ENCODE measurements around the gene C1QTNF7.

Gene C1QTNF7

DNA sequence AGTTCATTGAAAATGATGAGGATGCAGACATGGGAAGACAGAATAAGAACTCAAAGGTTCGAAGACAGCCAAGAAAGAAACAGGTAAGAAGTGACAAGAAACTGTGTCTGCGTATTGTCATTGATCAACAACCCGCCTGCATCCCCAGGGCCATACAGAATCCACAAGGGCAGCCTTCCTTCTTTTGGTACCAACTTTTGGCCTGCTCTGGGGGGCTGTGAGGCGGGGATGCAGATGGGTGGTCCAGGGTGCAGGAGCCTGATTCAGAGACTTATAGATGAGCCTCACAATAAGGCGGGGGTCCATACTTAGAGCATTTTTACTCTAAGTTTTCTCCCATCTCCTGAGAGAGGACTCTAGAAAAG lies 50.9 kb downstream of the C1QTNF7 start:
- TF ChIP-seq, protein P1, sequence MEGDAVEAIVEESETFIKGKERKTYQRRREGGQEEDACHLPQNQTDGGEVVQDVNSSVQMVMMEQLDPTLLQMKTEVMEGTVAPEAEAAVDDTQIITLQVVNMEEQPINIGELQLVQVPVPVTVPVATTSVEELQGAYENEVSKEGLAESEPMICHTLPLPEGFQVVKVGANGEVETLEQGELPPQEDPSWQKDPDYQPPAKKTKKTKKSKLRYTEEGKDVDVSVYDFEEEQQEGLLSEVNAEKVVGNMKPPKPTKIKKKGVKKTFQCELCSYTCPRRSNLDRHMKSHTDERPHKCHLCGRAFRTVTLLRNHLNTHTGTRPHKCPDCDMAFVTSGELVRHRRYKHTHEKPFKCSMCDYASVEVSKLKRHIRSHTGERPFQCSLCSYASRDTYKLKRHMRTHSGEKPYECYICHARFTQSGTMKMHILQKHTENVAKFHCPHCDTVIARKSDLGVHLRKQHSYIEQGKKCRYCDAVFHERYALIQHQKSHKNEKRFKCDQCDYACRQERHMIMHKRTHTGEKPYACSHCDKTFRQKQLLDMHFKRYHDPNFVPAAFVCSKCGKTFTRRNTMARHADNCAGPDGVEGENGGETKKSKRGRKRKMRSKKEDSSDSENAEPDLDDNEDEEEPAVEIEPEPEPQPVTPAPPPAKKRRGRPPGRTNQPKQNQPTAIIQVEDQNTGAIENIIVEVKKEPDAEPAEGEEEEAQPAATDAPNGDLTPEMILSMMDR (IDR thresholded peaks at IDR 0.05; ENCODE audit: borderline replicate concordance, extremely low read depth, low read length, poor library complexity, severe bottlenecking) = no peak
- no peak for TF ChIP-seq EZH2 (IDR thresholded peaks at IDR 0.05; ENCODE audit: borderline replicate concordance, low read depth, low read length, severe bottlenecking)
- Histone ChIP-seq H3K27me3 (ENCODE audit: insufficient read depth, low read length, poor library complexity) (no peaks in the 10 kb centered on the region), H4K20me1 (ENCODE audit: insufficient read depth, low read length) (no peaks in the 10 kb centered on the region), H2AFZ (ENCODE audit: low read depth, low read length) (no peak overlapping the region), H3K36me3 (ENCODE audit: insufficient read depth, low read length) (no peaks in the 10 kb centered on the region), H3K79me2 (ENCODE audit: insufficient read depth, low read length) (no peaks in the 10 kb centered on the region), H3K4me3 (ENCODE audit: low read depth in 1 of 2, low read length in 2 of 2) (no peak overlapping the region), H3K4me1 (ENCODE audit: insufficient read depth, low read length) (no peaks in the 10 kb centered on the region), H3K9ac (ENCODE audit: low read depth, low read length) (no peak overlapping the region), H3K4me2 (ENCODE audit: insufficient read depth, low read length) (no peak overlapping the region), H3K9me3 (ENCODE audit: insufficient read depth, low read length, severe bottlenecking) (no peaks in the 10 kb centered on the region), H3K27ac (ENCODE audit: low read length) (no peak overlapping the region)
- ATAC-seq (ENCODE audit: insufficient read depth, low read depth) (no peak), DNase-seq (no peak)

DNA sequence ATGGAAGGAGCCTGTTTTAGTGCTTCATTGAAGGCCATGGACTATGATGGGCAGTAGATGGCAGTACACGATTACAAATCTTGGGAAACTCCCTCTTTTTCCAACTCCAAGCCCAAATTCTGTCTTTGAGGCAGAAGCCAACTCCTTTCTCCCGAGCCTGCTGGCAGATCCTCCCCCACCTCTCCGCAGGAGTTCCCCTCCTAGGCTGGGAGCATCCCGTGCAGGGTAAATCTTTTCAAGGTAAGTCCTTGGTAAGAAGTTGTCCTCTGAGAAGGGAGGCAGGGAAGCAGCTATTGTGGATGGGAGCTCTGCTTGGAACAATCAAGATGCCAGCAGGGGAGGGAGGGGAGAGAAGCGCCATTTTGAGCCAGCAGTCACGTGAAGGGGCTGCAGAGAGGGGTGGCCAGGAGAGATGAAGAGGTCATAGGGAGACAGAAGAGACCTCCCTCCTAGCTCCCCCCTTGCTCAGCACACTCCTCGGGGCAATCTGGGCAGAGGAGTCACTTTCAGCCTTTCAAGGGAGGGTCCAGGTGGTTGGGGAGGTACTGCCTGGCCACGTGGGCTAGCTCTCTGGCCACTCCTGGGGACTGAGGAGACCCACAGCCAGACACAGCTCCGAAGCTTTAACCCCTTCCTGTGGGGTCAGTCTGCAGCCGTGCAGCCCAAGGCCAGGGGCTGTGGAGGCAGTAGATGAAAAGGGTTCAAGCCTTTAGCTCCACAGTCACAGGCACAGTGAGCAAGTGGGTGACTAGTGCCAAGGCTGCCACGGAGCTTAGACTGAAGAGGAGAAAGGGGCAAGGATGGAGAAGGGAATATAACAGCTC lies 51.5 kb downstream of the C1QTNF7 start:
- Histone ChIP-seq H3K27me3 (ENCODE audit: insufficient read depth, low read length, poor library complexity) (no peaks in the 10 kb centered on the region), H3K9ac (ENCODE audit: low read depth, low read length) (no peak overlapping the region), H4K20me1 (ENCODE audit: insufficient read depth, low read length) (no peaks in the 10 kb centered on the region), H2AFZ (ENCODE audit: low read depth, low read length) (no peak overlapping the region), H3K79me2 (ENCODE audit: insufficient read depth, low read length) (no peaks in the 10 kb centered on the region), H3K4me3 (ENCODE audit: low read depth in 1 of 2, low read length in 2 of 2) (no peak overlapping the region), H3K27ac (ENCODE audit: low read length) (no peak overlapping the region), H3K36me3 (ENCODE audit: insufficient read depth, low read length) (no peaks in the 10 kb centered on the region), H3K4me1 (ENCODE audit: insufficient read depth, low read length) (no peaks in the 10 kb centered on the region), H3K4me2 (ENCODE audit: insufficient read depth, low read length) (no peak overlapping the region), H3K9me3 (ENCODE audit: insufficient read depth, low read length, severe bottlenecking) (no peaks in the 10 kb centered on the region)
- DNase-seq (peak; percentile 35), ATAC-seq (ENCODE audit: insufficient read depth, low read depth) (peak; percentile 80; the same call in 2 of the 3 replicates)
- no peak for TF ChIP-seq EZH2 (IDR thresholded peaks at IDR 0.05; ENCODE audit: borderline replicate concordance, low read depth, low read length, severe bottlenecking)
- TF ChIP-seq, protein P1 (IDR thresholded peaks at IDR 0.05; ENCODE audit: borderline replicate concordance, extremely low read depth, low read length, poor library complexity, severe bottlenecking) = peak; percentile 82

DNA sequence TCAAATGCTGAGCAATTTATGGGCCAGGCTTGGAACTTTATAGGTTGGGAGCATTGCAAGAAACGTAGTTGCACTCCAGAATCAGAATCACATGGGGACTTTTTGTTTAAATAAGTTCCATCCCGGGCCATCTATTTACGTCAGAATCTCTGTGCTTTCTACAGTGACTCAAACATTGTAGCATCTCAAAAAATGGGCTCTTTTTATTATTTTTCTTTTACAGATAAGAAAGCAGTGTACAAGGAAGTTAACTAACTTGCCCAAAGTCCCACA lies 52.0 kb downstream of the C1QTNF7 start:
- Histone ChIP-seq H3K27ac (ENCODE audit: low read length) (no peak overlapping the region), H3K4me1 (ENCODE audit: insufficient read depth, low read length) (no peaks in the 10 kb centered on the region), H3K27me3 (ENCODE audit: insufficient read depth, low read length, poor library complexity) (no peaks in the 10 kb centered on the region), H3K4me3 (ENCODE audit: low read depth in 1 of 2, low read length in 2 of 2) (no peak overlapping the region), H3K4me2 (ENCODE audit: insufficient read depth, low read length) (no peak overlapping the region), H3K79me2 (ENCODE audit: insufficient read depth, low read length) (no peaks in the 10 kb centered on the region), H3K36me3 (ENCODE audit: insufficient read depth, low read length) (no peaks in the 10 kb centered on the region), H4K20me1 (ENCODE audit: insufficient read depth, low read length) (no peaks in the 10 kb centered on the region), H3K9me3 (ENCODE audit: insufficient read depth, low read length, severe bottlenecking) (no peaks in the 10 kb centered on the region), H2AFZ (ENCODE audit: low read depth, low read length) (no peak overlapping the region), H3K9ac (ENCODE audit: low read depth, low read length) (no peak overlapping the region)
- no peak for ATAC-seq (ENCODE audit: insufficient read depth, low read depth)
- DNase-seq = no peak
- TF ChIP-seq, protein P1 (IDR thresholded peaks at IDR 0.05; ENCODE audit: borderline replicate concordance, extremely low read depth, low read length, poor library complexity, severe bottlenecking) = no peak
- TF ChIP-seq EZH2 (IDR thresholded peaks at IDR 0.05; ENCODE audit: borderline replicate concordance, low read depth, low read length, severe bottlenecking) = no peak

All from DND-41 (cell line).